HL-60 (cell line): ENCODE data around the gene CTSD.

ENCODE experiments used
- DNase-seq, 2 experiments: peaks; one replicate each; pipeline ENCODE4 v3.0.0-alpha.2; 2010 to 2020; ENCODE audit warnings: low read depth in 1 of 2, low spot score in 1 of 2
- H3K27ac ChIP-seq: fragments of 250-450 bp; sonication (Bioruptor Pico); replicated peaks from 2 replicates; pipeline ENCODE4 v1.5.1; 2020; ENCODE audit warnings: mild to moderate bottlenecking, moderate library complexity
- H3K27me3 ChIP-seq: fragments of 250-450 bp; sonication (Bioruptor Pico); 2 replicates; pipeline ENCODE4 v1.5.1; 2021; ENCODE audit warnings: mild to moderate bottlenecking, moderate library complexity; ENCODE audit not compliant: insufficient read depth, poor library complexity, severe bottlenecking
- H3K4me3 ChIP-seq: replicated peaks from 2 replicates; pipeline ENCODE4 v1.5.1; 2011; ENCODE audit warnings: mild to moderate bottlenecking, control low read depth, low read length; ENCODE audit not compliant: insufficient read depth
- GABPA ChIP-seq: IDR thresholded peaks from 2 replicates; pipeline ENCODE4 v1.6.1; 2012; ENCODE audit warnings: low read depth
- POLR2AphosphoS5 ChIP-seq: IDR thresholded peaks from 2 replicates; pipeline ENCODE4 v1.6.1; 2012; ENCODE audit warnings: low read depth
- REST ChIP-seq: IDR thresholded peaks from 2 replicates; pipeline ENCODE4 v1.6.1; 2012; ENCODE audit warnings: low read depth; ENCODE audit not compliant: insufficient replicate concordance
- SPI1 ChIP-seq: IDR thresholded peaks from 2 replicates; pipeline ENCODE4 v1.6.1; 2012; ENCODE audit warnings: low read depth, mild to moderate bottlenecking, borderline replicate concordance
- TF ChIP-seq, protein P1 (sequence below): IDR thresholded peaks from one replicate; pipeline ENCODE4 v1.5.1; 2011; ENCODE audit warnings: low read length, control low read depth, inconsistent platforms; ENCODE audit not compliant: insufficient read depth

CTSD gene

DNA sequence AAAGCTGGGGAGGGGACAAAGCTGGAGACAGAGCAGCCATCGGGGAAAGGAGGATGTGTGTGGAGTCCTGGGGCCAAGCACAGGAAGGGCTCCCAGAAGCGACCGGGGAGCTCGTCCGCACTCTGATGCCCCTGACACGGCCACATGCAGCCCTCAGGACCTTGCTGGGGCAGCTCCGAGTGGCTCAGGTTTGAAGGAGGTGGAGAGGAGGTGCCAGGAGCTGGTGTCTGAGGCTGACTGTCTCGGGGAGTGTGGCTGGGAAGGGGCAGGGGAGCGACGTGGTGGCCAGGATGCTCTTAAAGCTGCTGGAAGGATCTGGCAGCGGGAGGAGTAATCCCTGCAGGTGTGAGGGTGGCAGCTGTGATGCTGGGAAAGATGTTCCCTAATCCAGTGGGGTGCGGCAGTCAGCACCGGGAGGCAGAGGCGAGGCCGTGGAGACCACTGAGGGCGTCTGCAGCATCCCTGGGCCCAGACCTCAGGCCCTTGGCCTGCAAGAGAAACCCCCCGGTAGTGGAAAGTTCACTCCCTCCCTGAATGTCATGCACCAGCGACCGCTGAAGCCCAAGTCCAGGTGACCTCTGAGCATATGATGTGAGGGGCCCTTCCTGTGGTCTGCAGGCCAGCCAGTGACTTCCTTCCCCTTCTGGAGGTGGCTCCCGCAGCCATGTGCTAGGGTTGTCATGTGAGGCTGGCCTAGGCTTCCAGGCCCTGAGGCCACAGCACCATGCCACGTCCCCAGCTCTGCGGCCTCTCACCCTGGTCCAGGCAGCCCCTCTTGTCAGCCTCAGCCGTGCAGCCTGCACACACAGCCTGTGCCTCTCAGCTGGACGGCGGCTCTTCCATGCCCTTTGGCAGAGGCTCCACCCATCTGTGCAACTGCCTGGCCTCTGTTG, 17.2 kb upstream of the CTSD start:
- peak; percentile 73; the same call in 1 of the 2 replicates for TF ChIP-seq SPI1
- TF ChIP-seq GABPA, result no peak
- TF ChIP-seq POLR2AphosphoS5, result peak; percentile 71
- TF ChIP-seq, protein P1, sequence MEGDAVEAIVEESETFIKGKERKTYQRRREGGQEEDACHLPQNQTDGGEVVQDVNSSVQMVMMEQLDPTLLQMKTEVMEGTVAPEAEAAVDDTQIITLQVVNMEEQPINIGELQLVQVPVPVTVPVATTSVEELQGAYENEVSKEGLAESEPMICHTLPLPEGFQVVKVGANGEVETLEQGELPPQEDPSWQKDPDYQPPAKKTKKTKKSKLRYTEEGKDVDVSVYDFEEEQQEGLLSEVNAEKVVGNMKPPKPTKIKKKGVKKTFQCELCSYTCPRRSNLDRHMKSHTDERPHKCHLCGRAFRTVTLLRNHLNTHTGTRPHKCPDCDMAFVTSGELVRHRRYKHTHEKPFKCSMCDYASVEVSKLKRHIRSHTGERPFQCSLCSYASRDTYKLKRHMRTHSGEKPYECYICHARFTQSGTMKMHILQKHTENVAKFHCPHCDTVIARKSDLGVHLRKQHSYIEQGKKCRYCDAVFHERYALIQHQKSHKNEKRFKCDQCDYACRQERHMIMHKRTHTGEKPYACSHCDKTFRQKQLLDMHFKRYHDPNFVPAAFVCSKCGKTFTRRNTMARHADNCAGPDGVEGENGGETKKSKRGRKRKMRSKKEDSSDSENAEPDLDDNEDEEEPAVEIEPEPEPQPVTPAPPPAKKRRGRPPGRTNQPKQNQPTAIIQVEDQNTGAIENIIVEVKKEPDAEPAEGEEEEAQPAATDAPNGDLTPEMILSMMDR, result no peak
- no peak for TF ChIP-seq REST
- H3K27me3 ChIP-seq, result no peaks in the 10 kb centered on the region
- no peak overlapping the region for H3K4me3 ChIP-seq
- peak; percentile 88 to 91 for DNase-seq
- H3K27ac ChIP-seq, result peak overlapping the region; percentile 93

DNA sequence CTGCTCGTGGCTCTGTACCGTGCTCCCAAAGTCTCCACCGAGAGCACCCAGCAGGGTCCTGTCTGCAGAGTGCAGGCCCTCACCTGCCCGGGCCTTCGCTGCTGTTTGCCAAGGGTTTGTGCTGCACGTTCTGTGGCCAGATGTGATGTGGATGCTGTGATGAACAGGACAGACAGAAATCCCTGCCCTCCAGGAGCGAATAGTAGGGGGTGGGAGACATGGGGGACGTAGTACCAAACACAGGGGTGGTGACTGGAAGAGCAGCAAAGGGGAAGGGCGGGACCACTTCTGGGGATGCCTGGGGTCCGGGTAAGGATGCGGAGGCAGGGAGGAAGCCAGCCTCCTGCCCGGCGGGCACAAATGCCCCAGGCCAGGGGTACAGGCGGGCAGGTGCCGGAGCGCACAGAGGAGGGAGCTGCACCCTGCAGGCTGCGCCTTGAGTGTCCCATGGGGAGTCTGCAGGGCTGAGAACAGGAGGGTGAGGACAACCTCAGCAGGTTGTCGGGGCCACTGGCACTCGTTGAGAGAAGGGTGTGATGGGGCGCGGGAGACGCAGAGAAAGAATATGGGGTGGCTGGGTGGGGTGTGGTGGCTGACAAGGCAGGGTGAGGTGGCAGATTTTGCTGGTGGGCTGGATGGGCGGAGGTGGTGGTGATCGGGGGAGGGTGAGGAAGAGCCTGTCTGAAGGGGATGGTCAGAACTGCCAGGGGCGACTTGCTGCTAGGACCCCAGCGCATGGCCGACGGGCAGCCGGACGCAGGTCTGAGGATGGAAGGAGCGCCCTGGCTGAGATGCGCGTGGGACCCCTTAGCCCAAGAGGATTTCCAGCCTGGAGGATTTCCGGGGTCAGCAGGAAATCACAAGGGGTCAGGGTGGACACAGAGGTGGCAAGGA, 16.3 kb upstream of the CTSD start:
- H3K27ac ChIP-seq, result peak overlapping the region; percentile 93
- DNase-seq, result no peak
- H3K27me3 ChIP-seq, result no peaks in the 10 kb centered on the region
- no peak for TF ChIP-seq GABPA
- no peak for TF ChIP-seq POLR2AphosphoS5
- TF ChIP-seq REST, result no peak
- TF ChIP-seq, protein P1, result no peak
- TF ChIP-seq SPI1, result no peak
- H3K4me3 ChIP-seq, result no peak overlapping the region

GRCh38 chr11:1779034-1779805, 15.5 kb upstream of the CTSD start:
- H3K27ac ChIP-seq, result peak overlapping the region; percentile 93
- TF ChIP-seq GABPA, result no peak
- no peak for TF ChIP-seq POLR2AphosphoS5
- no peak for TF ChIP-seq SPI1
- TF ChIP-seq, protein P1, result no peak
- no peak for TF ChIP-seq REST
- H3K27me3 ChIP-seq, result no peaks in the 10 kb centered on the region
- no peak overlapping the region for H3K4me3 ChIP-seq
- DNase-seq, result no peak
